ENCODE data around the gene TMEM108.

Gene TMEM108

GRCh38 chr3:133361435-133361834, 323.2 kb downstream of the TMEM108 start:
- H3K27ac ChIP-seq = no peak overlapping the region
- TF ChIP-seq CTCF (IDR thresholded peaks at IDR 0.05) (no peak), ZFX (IDR thresholded peaks at IDR 0.05; ENCODE audit: borderline replicate concordance) (no peak)

GRCh38 chr3:133362539-133362938, 324.3 kb downstream of the TMEM108 start:
- H3K27ac ChIP-seq = no peak overlapping the region
- TF ChIP-seq ZFX (IDR thresholded peaks at IDR 0.05; ENCODE audit: borderline replicate concordance) (no peak), CTCF (IDR thresholded peaks at IDR 0.05) (no peak)

GRCh38 chr3:133364704-133365103, 326.5 kb downstream of the TMEM108 start:
- H3K27ac ChIP-seq = no peak overlapping the region
- TF ChIP-seq ZFX (IDR thresholded peaks at IDR 0.05; ENCODE audit: borderline replicate concordance) (no peak), CTCF (IDR thresholded peaks at IDR 0.05) (no peak)

GRCh38 chr3:133366921-133367320, 328.7 kb downstream of the TMEM108 start:
- no peak for TF ChIP-seq ZFX (IDR thresholded peaks at IDR 0.05; ENCODE audit: borderline replicate concordance)
- TF ChIP-seq CTCF (IDR thresholded peaks at IDR 0.05) = no peak
- no peak overlapping the region for H3K27ac ChIP-seq

- TF ChIP-seq CTCF (IDR thresholded peaks at IDR 0.05) (no peak), ZFX (IDR thresholded peaks at IDR 0.05; ENCODE audit: borderline replicate concordance) (no peak)
These were observed 329.2 kb downstream of the TMEM108 start for GRCh38 chr3:133367403-133367802.

GRCh38 chr3:133367956-133368355, 329.8 kb downstream of the TMEM108 start:
- TF ChIP-seq CTCF (IDR thresholded peaks at IDR 0.05) (no peak), ZFX (IDR thresholded peaks at IDR 0.05; ENCODE audit: borderline replicate concordance) (no peak)
- H3K27ac ChIP-seq = no peak overlapping the region

More at GRCh38 chr3:133367403-133367802, 329.2 kb downstream of the TMEM108 start:
- no peak overlapping the region for H3K27ac ChIP-seq

GRCh38 chr3:133368371-133369067, 330.3 kb downstream of the TMEM108 start:
- TF ChIP-seq CTCF (IDR thresholded peaks at IDR 0.05) (no peak), ZFX (IDR thresholded peaks at IDR 0.05; ENCODE audit: borderline replicate concordance) (no peak)
- no peak overlapping the region for H3K27ac ChIP-seq

Measured in 22Rv1 (cell line).